ENCODE measurements around the gene IQGAP2.

The IQGAP2 gene

DNA sequence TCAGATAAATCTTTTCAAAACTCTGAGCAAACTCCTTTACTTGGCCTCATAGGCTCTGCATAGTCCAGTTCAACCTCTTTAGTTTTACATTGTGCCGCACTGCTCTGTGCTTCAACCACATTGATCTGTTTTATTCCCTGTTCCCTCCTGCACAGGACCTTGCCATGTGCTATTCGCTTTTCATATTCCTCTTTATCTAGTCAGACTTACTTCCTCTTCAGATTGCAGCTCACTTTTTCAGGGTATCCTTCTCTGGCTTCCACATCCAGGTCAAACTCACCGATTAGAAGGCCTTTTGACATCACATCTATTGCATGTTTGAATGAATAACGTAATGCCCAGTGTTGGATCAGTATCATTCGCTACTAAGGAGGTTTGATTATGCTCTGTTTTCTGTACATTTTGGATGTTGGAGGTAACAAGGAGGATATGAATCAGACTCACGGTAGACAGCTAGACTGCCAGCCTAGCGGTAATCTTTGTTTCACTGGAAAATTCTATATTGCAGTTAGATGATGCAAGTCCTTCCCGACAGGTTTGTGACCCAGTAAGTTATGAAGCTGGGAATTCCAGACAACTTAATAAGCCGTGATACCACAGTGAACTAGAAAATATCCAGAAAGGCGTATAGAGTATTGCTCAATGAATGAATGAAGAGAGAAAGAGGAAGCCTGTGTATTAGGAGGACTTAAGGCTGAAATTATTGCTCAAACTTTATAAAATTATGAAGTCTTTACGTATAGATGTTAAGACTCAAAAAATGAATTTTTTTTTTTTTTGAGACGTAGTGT is 65.7 kb downstream of the IQGAP2 start:
- Histone ChIP-seq H3K27me3 (no peaks in the 10 kb centered on the region), H3K4me1 (peaks cover 12 to 79% (median 26%) of the 10 kb centered on the region in 10 experiments), H3K4me3 (no peak overlapping the region), H3K9me3 (replicated peaks in 1 of 11) (peaks cover 0 to 15% (median 10%) of the 10 kb centered on the region in 11 experiments; a peak in 9 of 22 replicates), H3K4me2 (peak overlapping the region in 5 of 11 experiments; percentile 1 to 43 (median 32); a peak in 6 of 22 replicates), H4K20me1 (peaks cover 0 to 100% (median 35%) of the 10 kb centered on the region in 11 experiments; a peak in 13 of 22 replicates), H3K9ac (no peak overlapping the region), H3K27ac (peak overlapping the region in 3 of 11 experiments; percentile 7 to 50 (median 30); a peak in 3 of 22 replicates), H3K36me3 (peaks cover 43 to 86% (median 72%) of the 10 kb centered on the region in 11 experiments)
- TF ChIP-seq Cebpa-rat (IDR thresholded peaks at IDR 0.05), result peak in 2 of 11 experiments; percentile 34 to 44; a peak in 2 of 22 replicates

DNA sequence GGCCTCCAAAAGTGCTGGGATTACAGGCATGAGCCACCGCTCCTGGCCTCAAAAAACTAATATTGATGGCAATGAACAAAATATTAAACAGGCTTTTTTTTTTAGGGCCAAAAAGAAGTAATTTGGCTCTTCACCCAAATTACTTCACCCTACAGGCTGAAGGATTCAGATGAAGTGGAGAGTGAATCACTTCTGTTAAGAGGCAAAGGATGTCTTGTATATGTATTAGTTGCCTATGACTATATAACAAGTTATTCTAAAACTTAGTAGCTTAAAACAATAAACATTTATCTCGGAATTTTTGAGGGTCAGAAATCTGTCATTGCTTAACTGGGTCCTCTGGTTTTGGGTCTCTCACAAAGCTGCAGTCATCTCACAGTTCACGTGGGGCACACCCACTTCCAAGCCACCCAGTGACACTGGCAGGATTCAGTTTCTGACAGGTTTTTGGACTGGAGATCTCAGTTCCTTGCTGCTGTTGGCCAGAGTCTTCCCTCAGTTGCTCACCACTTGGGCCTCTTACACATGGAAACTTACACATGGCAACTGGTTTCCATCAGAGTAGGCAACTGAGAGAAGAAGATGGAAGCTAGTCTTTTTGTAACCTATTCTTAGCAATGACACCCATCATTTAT is 66.7 kb downstream of the IQGAP2 start:
- no peak overlapping the region for H3K9ac ChIP-seq
- TF ChIP-seq Cebpa-rat (IDR thresholded peaks at IDR 0.05), result no peak
- peak overlapping the region in 2 of 11 experiments; percentile 36 to 43; a peak in 6 of 22 replicates for H3K4me2 ChIP-seq
- peaks cover 19 to 88% (median 34%) of the 10 kb centered on the region in 10 experiments for H3K4me1 ChIP-seq
- H3K9me3 ChIP-seq (replicated peaks in 1 of 11), result peaks cover 0 to 12% (median 5%) of the 10 kb centered on the region in 11 experiments; a peak in 7 of 22 replicates
- no peak overlapping the region for H3K4me3 ChIP-seq
- peak overlapping the region in 3 of 11 experiments; percentile 15 to 33 (median 30); a peak in 2 of 22 replicates for H3K27ac ChIP-seq
- H4K20me1 ChIP-seq, result peaks cover 0 to 100% (median 42%) of the 10 kb centered on the region in 11 experiments; a peak in 15 of 22 replicates
- no peaks in the 10 kb centered on the region for H3K27me3 ChIP-seq
- peaks cover 34 to 84% (median 67%) of the 10 kb centered on the region in 11 experiments for H3K36me3 ChIP-seq

DNA sequence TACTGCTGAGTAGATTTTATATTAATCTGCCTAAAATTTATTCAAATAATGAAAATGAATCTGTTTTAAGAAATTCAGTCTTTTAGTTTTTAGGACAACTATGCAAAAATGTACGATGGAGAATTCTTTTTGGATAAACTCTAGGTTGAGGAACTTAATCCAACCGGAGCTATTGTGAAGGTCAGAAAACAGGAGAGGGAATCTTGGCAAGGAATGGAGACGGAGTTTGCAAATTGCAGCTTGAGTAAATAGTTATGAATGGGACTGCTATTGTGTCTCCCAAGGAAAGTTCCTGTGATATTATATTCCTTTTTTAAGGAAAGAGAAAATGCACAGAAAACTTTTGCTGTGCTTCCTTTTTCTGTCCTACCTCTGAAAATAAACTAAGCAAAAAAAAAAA is 67.9 kb downstream of the IQGAP2 start:
- Histone ChIP-seq H3K9me3 (replicated peaks in 1 of 11) (peaks cover 0 to 11% (median 0%) of the 10 kb centered on the region in 11 experiments; a peak in 7 of 22 replicates), H3K27ac (no peak overlapping the region), H3K36me3 (peaks cover 33 to 84% (median 65%) of the 10 kb centered on the region in 11 experiments; a peak in 21 of 22 replicates), H4K20me1 (peaks cover 0 to 100% (median 54%) of the 10 kb centered on the region in 11 experiments; a peak in 18 of 22 replicates), H3K4me1 (peaks cover 19 to 100% (median 34%) of the 10 kb centered on the region in 10 experiments), H3K4me2 (peak overlapping the region in 3 of 11 experiments; percentile 9 to 67 (median 60); a peak in 3 of 22 replicates), H3K27me3 (no peaks in the 10 kb centered on the region), H3K9ac (no peak overlapping the region), H3K4me3 (no peak overlapping the region)
- TF ChIP-seq Cebpa-rat (IDR thresholded peaks at IDR 0.05), result no peak

DNA sequence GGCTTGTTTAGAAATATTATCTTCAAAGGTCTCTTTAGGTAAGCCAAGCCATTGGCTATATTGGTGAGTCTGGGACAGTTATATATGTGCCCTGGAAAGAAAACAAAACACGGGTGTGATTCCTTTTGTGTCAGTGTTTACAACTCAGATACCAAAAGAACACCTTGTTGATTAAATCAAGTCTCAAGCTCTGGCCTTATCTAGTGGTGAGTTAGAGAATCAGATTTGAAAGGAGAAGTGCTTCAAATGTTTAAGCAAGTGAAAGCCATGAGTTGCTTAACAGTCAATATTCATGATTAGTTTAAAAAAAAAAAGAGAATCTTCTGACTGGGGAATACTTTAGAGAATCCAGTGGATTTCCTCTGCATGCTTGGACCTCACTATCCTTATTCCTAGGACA is 68.3 kb downstream of the IQGAP2 start:
- TF ChIP-seq Cebpa-rat (IDR thresholded peaks at IDR 0.05), result no peak
- Histone ChIP-seq H3K4me1 (peaks cover 19 to 97% (median 34%) of the 10 kb centered on the region in 10 experiments), H3K27ac (no peak overlapping the region; a peak in 1 of 22 replicates), H3K27me3 (no peaks in the 10 kb centered on the region), H3K4me2 (peak overlapping the region in 3 of 11 experiments; percentile 9 to 67 (median 60); a peak in 4 of 22 replicates), H4K20me1 (peaks cover 0 to 100% (median 59%) of the 10 kb centered on the region in 11 experiments; a peak in 18 of 22 replicates), H3K9me3 (replicated peaks in 1 of 11) (peaks cover 0 to 8% (median 0%) of the 10 kb centered on the region in 11 experiments; a peak in 5 of 22 replicates), H3K4me3 (no peak overlapping the region), H3K9ac (no peak overlapping the region), H3K36me3 (peaks cover 28 to 84% (median 64%) of the 10 kb centered on the region in 11 experiments; a peak in 20 of 22 replicates)

GRCh38 chr5:76471987-76472334 is 68.9 kb downstream of the IQGAP2 start:
- Histone ChIP-seq H4K20me1 (peaks cover 0 to 100% (median 64%) of the 10 kb centered on the region in 11 experiments; a peak in 18 of 22 replicates), H3K4me2 (peak overlapping the region in 5 of 11 experiments; percentile 32 to 74 (median 60); a peak in 7 of 22 replicates), H3K9ac (no peak overlapping the region), H3K9me3 (replicated peaks in 1 of 11) (peaks cover 0 to 8% (median 0%) of the 10 kb centered on the region in 11 experiments; a peak in 3 of 22 replicates), H3K27ac (no peak overlapping the region; a peak in 2 of 22 replicates), H3K36me3 (peaks cover 26 to 83% (median 59%) of the 10 kb centered on the region in 11 experiments; a peak in 19 of 22 replicates), H3K4me3 (no peak overlapping the region), H3K4me1 (peaks cover 19 to 91% (median 34%) of the 10 kb centered on the region in 10 experiments), H3K27me3 (no peaks in the 10 kb centered on the region)
- TF ChIP-seq Cebpa-rat (IDR thresholded peaks at IDR 0.05), result no peak

DNA sequence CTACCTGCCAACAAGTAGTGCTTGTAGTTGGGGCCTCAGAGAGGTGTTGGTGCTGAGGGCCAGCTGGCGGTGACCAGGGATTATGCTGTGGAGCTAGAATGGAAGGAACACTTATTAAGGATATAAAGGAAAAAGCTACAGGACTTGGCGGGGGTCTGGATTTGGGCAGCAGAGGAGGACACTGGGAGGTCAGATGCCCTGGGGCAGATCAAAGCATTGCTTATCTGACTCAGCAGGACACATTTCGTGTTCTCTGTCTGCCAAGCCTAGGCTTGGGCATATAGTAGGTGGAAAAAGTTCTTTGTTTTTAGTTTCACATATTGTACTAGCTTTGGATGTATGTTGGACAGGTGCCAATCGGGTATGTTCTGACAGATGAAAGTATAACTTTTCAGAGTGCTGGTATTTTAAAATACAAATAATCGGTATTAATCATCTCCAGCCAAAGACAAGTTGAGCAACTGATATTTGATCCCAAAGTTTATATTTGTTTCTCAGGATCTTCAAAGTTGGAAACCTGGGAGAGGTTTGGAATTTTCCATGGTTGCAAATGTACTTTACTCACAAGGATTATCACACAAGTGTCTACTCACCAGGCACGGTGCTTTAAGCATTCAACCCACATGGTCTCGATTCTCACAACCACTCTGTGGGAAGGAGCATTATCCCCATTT is 69.4 kb downstream of the IQGAP2 start:
- peaks cover 19 to 86% (median 34%) of the 10 kb centered on the region in 10 experiments for H3K4me1 ChIP-seq
- peaks cover 0 to 8% (median 0%) of the 10 kb centered on the region in 11 experiments; a peak in 3 of 22 replicates for H3K9me3 ChIP-seq (replicated peaks in 1 of 11)
- H3K9ac ChIP-seq, result no peak overlapping the region
- no peak overlapping the region for H3K4me3 ChIP-seq
- peaks cover 0 to 100% (median 69%) of the 10 kb centered on the region in 11 experiments; a peak in 18 of 22 replicates for H4K20me1 ChIP-seq
- H3K27ac ChIP-seq, result no peak overlapping the region; a peak in 2 of 22 replicates
- peak overlapping the region; percentile 32 to 74 (median 67); a peak in 16 of 22 replicates for H3K4me2 ChIP-seq
- no peak for TF ChIP-seq Cebpa-rat (IDR thresholded peaks at IDR 0.05)
- H3K36me3 ChIP-seq, result peaks cover 30 to 84% (median 61%) of the 10 kb centered on the region in 11 experiments; a peak in 19 of 22 replicates
- H3K27me3 ChIP-seq, result no peaks in the 10 kb centered on the region

DNA sequence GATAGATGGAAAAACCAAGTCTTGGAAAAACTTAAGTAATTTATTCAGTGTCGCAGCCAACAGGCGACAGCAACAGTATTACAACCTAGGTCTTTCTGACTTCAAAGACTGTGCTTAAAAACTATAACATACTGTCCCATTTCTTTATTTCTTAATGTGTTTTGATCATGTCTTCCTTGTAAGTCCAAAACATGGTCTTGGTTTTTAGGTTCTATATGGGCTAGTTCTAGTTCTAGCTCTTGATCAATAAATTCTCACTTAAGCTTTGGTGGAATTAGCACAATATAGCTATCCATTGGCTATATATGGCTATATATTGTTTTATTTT is 69.9 kb downstream of the IQGAP2 start:
- H4K20me1 ChIP-seq, result peaks cover 0 to 100% (median 73%) of the 10 kb centered on the region in 11 experiments; a peak in 18 of 22 replicates
- H3K27me3 ChIP-seq, result no peaks in the 10 kb centered on the region
- H3K27ac ChIP-seq, result peak overlapping the region in 2 of 11 experiments; percentile 30 to 56; a peak in 2 of 22 replicates
- H3K4me3 ChIP-seq, result no peak overlapping the region
- H3K4me2 ChIP-seq, result peak overlapping the region; percentile 29 to 74 (median 67); a peak in 18 of 22 replicates
- peaks cover 0 to 8% (median 0%) of the 10 kb centered on the region in 11 experiments; a peak in 3 of 22 replicates for H3K9me3 ChIP-seq (replicated peaks in 1 of 11)
- TF ChIP-seq Cebpa-rat (IDR thresholded peaks at IDR 0.05), result no peak
- no peak overlapping the region for H3K9ac ChIP-seq
- peaks cover 19 to 81% (median 34%) of the 10 kb centered on the region in 10 experiments for H3K4me1 ChIP-seq
- H3K36me3 ChIP-seq, result peaks cover 26 to 80% (median 59%) of the 10 kb centered on the region in 11 experiments; a peak in 19 of 22 replicates

DNA sequence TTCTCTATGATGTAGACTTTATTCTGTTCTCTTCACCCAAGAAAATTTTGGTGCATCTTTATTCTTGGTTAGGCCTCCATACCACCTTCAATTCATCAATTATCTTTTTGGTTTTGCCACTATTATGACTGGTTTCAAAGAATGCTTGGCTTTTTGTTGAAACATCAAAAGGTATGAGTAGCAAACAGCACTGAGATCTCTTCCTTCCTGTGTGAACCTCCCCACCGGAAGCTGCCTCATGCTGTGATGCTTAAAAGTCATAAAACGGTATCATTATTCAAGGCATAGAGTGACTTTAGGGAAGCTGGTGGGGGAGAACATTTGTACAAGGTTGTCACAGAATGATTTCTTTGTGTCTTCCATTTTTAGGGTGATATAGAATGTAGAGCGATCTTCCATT is 70.6 kb downstream of the IQGAP2 start:
- H3K27me3 ChIP-seq, result no peaks in the 10 kb centered on the region
- no peak overlapping the region for H3K4me3 ChIP-seq
- peak overlapping the region; percentile 41 to 74 (median 67) for H3K4me2 ChIP-seq
- TF ChIP-seq Cebpa-rat (IDR thresholded peaks at IDR 0.05), result no peak
- peaks cover 22 to 80% (median 54%) of the 10 kb centered on the region in 11 experiments; a peak in 19 of 22 replicates for H3K36me3 ChIP-seq
- peaks cover 0 to 8% (median 0%) of the 10 kb centered on the region in 11 experiments; a peak in 3 of 22 replicates for H3K9me3 ChIP-seq (replicated peaks in 1 of 11)
- H3K4me1 ChIP-seq, result peaks cover 19 to 79% (median 33%) of the 10 kb centered on the region in 10 experiments
- peaks cover 0 to 100% (median 73%) of the 10 kb centered on the region in 11 experiments; a peak in 19 of 22 replicates for H4K20me1 ChIP-seq
- peak overlapping the region in 6 of 11 experiments; percentile 12 to 56 (median 24); a peak in 6 of 22 replicates for H3K27ac ChIP-seq
- H3K9ac ChIP-seq, result no peak overlapping the region
